ENCODE data around the gene DRD3. TPM values are rescaled to one million over a fixed set of nuclear protein-coding genes. Genes with fewer than 3 reads are reported as not detected.

DRD3 gene
- total RNA-seq, 4 donors from 2014 or later = not detected

GRCh38 chr3:114112696-114113095 lies 66.2 kb downstream of the DRD3 start:
- DNase-seq (ENCODE audit: low spot score) (no peak), ATAC-seq (ENCODE audit: low FRiP score) (no peak)
- no peak for TF ChIP-seq CTCF (IDR thresholded peaks at IDR 0.05)

- no peak for TF ChIP-seq CTCF (IDR thresholded peaks at IDR 0.05)
- ATAC-seq (ENCODE audit: low FRiP score) (no peak), DNase-seq (ENCODE audit: low spot score) (no peak)
Observed at GRCh38 chr3:114111060-114111770, 67.6 kb downstream of the DRD3 start.

- no peak for DNase-seq (ENCODE audit: low spot score)
- no peak for TF ChIP-seq CTCF (IDR thresholded peaks at IDR 0.05)
- ATAC-seq (ENCODE audit: low FRiP score) = no peak
Observed at GRCh38 chr3:114110439-114110838, 68.4 kb downstream of the DRD3 start.

- DNase-seq (ENCODE audit: low spot score) = no peak
- ATAC-seq (ENCODE audit: low FRiP score) = no peak
- no peak for TF ChIP-seq CTCF (IDR thresholded peaks at IDR 0.05)
Observed at GRCh38 chr3:114108137-114108536, 70.7 kb downstream of the DRD3 start.

GRCh38 chr3:114104414-114104813 lies 74.4 kb downstream of the DRD3 start:
- ATAC-seq (ENCODE audit: low FRiP score) (no peak), DNase-seq (ENCODE audit: low spot score) (no peak)
- no peak for TF ChIP-seq CTCF (IDR thresholded peaks at IDR 0.05)

- DNase-seq (ENCODE audit: low spot score) = no peak
- ATAC-seq (ENCODE audit: low FRiP score) = no peak
- TF ChIP-seq CTCF (IDR thresholded peaks at IDR 0.05) = no peak
Observed at GRCh38 chr3:114103858-114104257, 75.0 kb downstream of the DRD3 start.

GRCh38 chr3:114103181-114103580 lies 75.7 kb downstream of the DRD3 start:
- ATAC-seq (ENCODE audit: low FRiP score) (no peak), DNase-seq (ENCODE audit: low spot score) (no peak)
- no peak for TF ChIP-seq CTCF (IDR thresholded peaks at IDR 0.05)
